Stimulated activated CD8-positive, alpha-beta memory T cell treated with anti-CD3 and anti-CD28 coated beads, Interleukin-7, amount 100 ng/mL, for 1 hour (primary cell): Measurements from ENCODE around the gene VPS4B.

Source experiments
- DNase-seq, 2 donors: peaks; one replicate each; pipeline ENCODE4 v3.0.0-alpha.2; 2020; ENCODE audit warnings: low read depth in 2 of 2

VPS4B gene

GRCh38 chr18:63430526-63430925, 8.2 kb upstream of the VPS4B start:
- no peak for DNase-seq

GRCh38 chr18:63427558-63427957, 5.3 kb upstream of the VPS4B start:
- DNase-seq = no peak

GRCh38 chr18:63422864-63423304, 608 bp upstream of the VPS4B start:
- no peak for DNase-seq

GRCh38 chr18:63421514-63421913, 762 bp downstream of the VPS4B start:
- DNase-seq = no peak

GRCh38 chr18:63412953-63413352, 9.3 kb downstream of the VPS4B start:
- no peak for DNase-seq

GRCh38 chr18:63410792-63411191, 11.5 kb downstream of the VPS4B start:
- DNase-seq = no peak

GRCh38 chr18:63409301-63409700, 13.0 kb downstream of the VPS4B start:
- DNase-seq = no peak

GRCh38 chr18:63407734-63408133, 14.5 kb downstream of the VPS4B start:
- DNase-seq = no peak

- DNase-seq = no peak
Measured at GRCh38 chr18:63405986-63406385, 16.3 kb downstream of the VPS4B start.

- no peak for DNase-seq
Measured at GRCh38 chr18:63402246-63403162, 19.8 kb downstream of the VPS4B start.

GRCh38 chr18:63399300-63399699, 23.0 kb downstream of the VPS4B start:
- DNase-seq = no peak

GRCh38 chr18:63397349-63397748, 24.9 kb downstream of the VPS4B start:
- no peak for DNase-seq

- DNase-seq = no peak
Measured at GRCh38 chr18:63395503-63395902, 26.8 kb downstream of the VPS4B start.

GRCh38 chr18:63394954-63395353, 27.3 kb downstream of the VPS4B start:
- DNase-seq = no peak

GRCh38 chr18:63387861-63388260, 34.4 kb downstream of the VPS4B start:
- DNase-seq = no peak

- DNase-seq = no peak
Measured at GRCh38 chr18:63382843-63383242, 39.4 kb downstream of the VPS4B start.

- no peak for DNase-seq
Measured at GRCh38 chr18:63379639-63379962, 42.7 kb downstream of the VPS4B start.

GRCh38 chr18:63378919-63379638, 43.2 kb downstream of the VPS4B start:
- DNase-seq = no peak

- no peak for DNase-seq
Measured at GRCh38 chr18:63377275-63377980, 44.8 kb downstream of the VPS4B start.

GRCh38 chr18:63376538-63376937, 45.7 kb downstream of the VPS4B start:
- no peak for DNase-seq

- DNase-seq = no peak
Measured at GRCh38 chr18:63374540-63374939, 47.7 kb downstream of the VPS4B start.

GRCh38 chr18:63373161-63373560, 49.1 kb downstream of the VPS4B start:
- no peak for DNase-seq
